ENCODE data around the gene TRAF6.

DNA sequence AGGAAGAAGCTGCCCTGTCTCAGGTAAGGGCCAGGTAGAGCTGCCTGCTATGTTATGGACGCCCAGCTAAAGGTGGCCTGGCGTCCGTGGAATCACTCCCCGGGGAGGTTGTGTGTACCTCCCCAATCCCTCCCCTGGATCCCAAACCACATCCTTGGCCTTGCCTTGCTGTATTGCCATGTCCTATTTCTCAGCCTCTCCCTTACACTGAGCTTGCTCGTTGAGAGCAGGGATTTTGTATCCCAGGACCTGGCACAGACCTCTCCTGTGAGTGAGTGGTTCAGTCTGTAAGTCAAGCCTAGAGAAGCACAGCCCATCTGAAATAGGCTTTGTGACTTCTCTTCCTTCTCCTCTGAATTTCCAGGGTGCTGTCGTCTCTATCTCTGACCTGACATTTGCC, 53.9 kb downstream of the TRAF6 start:
- TF ChIP-seq, protein P1, sequence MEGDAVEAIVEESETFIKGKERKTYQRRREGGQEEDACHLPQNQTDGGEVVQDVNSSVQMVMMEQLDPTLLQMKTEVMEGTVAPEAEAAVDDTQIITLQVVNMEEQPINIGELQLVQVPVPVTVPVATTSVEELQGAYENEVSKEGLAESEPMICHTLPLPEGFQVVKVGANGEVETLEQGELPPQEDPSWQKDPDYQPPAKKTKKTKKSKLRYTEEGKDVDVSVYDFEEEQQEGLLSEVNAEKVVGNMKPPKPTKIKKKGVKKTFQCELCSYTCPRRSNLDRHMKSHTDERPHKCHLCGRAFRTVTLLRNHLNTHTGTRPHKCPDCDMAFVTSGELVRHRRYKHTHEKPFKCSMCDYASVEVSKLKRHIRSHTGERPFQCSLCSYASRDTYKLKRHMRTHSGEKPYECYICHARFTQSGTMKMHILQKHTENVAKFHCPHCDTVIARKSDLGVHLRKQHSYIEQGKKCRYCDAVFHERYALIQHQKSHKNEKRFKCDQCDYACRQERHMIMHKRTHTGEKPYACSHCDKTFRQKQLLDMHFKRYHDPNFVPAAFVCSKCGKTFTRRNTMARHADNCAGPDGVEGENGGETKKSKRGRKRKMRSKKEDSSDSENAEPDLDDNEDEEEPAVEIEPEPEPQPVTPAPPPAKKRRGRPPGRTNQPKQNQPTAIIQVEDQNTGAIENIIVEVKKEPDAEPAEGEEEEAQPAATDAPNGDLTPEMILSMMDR (IDR thresholded peaks at IDR 0.05 in 2 of 3, conservative IDR thresholded peaks at IDR 0.05 in 1 of 3; ENCODE audit: control insufficient read depth in 2 of 3, extremely low read depth in 1 of 3, insufficient read depth in 1 of 3, low read depth in 3 of 3, low read length in 3 of 3), result no peak
- TF ChIP-seq TAF1 (IDR thresholded peaks at IDR 0.05; ENCODE audit: borderline replicate concordance, low read depth, low read length) (no peak), MYC (IDR thresholded peaks at IDR 0.05; ENCODE audit: insufficient read depth, insufficient read length, insufficient replicate concordance, low read length, severe bottlenecking) (no peak), RUNX3 (IDR thresholded peaks at IDR 0.05; ENCODE audit: low read length) (no peak), EP300 (IDR thresholded peaks at IDR 0.05; ENCODE audit: borderline replicate concordance in 1 of 2, control insufficient read depth in 1 of 2, low read depth in 2 of 2, low read length in 2 of 2) (no peak)
- TF ChIP-seq, protein P2, sequence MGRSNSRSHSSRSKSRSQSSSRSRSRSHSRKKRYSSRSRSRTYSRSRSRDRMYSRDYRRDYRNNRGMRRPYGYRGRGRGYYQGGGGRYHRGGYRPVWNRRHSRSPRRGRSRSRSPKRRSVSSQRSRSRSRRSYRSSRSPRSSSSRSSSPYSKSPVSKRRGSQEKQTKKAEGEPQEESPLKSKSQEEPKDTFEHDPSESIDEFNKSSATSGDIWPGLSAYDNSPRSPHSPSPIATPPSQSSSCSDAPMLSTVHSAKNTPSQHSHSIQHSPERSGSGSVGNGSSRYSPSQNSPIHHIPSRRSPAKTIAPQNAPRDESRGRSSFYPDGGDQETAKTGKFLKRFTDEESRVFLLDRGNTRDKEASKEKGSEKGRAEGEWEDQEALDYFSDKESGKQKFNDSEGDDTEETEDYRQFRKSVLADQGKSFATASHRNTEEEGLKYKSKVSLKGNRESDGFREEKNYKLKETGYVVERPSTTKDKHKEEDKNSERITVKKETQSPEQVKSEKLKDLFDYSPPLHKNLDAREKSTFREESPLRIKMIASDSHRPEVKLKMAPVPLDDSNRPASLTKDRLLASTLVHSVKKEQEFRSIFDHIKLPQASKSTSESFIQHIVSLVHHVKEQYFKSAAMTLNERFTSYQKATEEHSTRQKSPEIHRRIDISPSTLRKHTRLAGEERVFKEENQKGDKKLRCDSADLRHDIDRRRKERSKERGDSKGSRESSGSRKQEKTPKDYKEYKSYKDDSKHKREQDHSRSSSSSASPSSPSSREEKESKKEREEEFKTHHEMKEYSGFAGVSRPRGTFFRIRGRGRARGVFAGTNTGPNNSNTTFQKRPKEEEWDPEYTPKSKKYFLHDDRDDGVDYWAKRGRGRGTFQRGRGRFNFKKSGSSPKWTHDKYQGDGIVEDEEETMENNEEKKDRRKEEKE (IDR thresholded peaks at IDR 0.05), result no peak
